Measurements from ENCODE around the gene GARIN5B.

GRCh38 chr19:55373306-55373992 is 10.4 kb upstream of the GARIN5B start:
- no peak for TF ChIP-seq CTCF (IDR thresholded peaks at IDR 0.05; ENCODE audit: low read length)
- no peak for TF ChIP-seq EZH2 (optimal IDR thresholded peaks at IDR 0.05; ENCODE audit: low read depth, low read length)
- no peak for TF ChIP-seq EZH2phosphoT487 (IDR thresholded peaks at IDR 0.05; ENCODE audit: low read length)
